ENCODE results near the gene ABTB2. TPM values are rescaled to one million over a fixed set of nuclear protein-coding genes. Genes with fewer than 3 reads are reported as not detected.

Gene ABTB2
- total and polyA plus RNA-seq, 10 of the 15 experiments (the other 5 are each of a cell fraction or from before 2014, with no cell fraction given): 0.13 to 2.1 (median 0.72) TPM

- TF ChIP-seq PML (IDR thresholded peaks at IDR 0.05; ENCODE audit: low read length): no peak
- TF ChIP-seq, protein P1, sequence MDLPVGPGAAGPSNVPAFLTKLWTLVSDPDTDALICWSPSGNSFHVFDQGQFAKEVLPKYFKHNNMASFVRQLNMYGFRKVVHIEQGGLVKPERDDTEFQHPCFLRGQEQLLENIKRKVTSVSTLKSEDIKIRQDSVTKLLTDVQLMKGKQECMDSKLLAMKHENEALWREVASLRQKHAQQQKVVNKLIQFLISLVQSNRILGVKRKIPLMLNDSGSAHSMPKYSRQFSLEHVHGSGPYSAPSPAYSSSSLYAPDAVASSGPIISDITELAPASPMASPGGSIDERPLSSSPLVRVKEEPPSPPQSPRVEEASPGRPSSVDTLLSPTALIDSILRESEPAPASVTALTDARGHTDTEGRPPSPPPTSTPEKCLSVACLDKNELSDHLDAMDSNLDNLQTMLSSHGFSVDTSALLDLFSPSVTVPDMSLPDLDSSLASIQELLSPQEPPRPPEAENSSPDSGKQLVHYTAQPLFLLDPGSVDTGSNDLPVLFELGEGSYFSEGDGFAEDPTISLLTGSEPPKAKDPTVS (IDR thresholded peaks at IDR 0.05; ENCODE audit: low read depth, low read length): no peak
Observed at GRCh38 chr11:34343686-34344085, 14.1 kb downstream of the ABTB2 start (continued).

DNA sequence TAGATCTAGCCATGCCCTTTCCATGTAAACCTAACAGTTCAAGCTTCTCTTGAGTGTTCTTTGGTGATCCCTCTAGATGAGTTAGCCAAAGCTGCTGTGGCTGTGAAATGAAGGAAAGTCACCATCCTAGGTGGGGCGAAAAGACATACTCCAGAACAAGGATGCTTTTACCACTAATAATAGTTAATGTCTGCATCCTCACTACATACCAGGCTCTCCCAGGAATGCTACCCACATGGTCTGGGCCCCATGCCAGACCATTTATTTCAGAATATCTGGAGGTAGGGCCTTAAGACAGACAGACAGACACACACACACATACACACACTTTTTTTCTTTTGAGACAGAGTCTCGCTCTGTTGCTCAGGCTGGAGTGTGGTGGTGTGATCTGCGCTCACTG, 14.7 kb downstream of the ABTB2 start:
- in situ Hi-C loops (cut with MboI) (no loop called here), intact Hi-C loops (cut with micrococcal nuclease; ENCODE audit: unreplicated experiment) (no loop called here)
- no peaks in the 10 kb centered on the region for H3K27me3 ChIP-seq (replicated peaks in 1 of 2; ENCODE audit: control insufficient read depth in 2 of 2, insufficient read depth in 2 of 2, low read length in 1 of 2)
- no peaks in the 10 kb centered on the region; the same call in none of the 2 replicates for H3K79me2 ChIP-seq (ENCODE audit: control insufficient read depth, insufficient read depth, low read length)
- RAD21 ChIA-PET (ENCODE audit: unreplicated experiment): no interaction called here
- TF ChIP-seq EZH2 (IDR thresholded peaks at IDR 0.05; ENCODE audit: borderline replicate concordance, control insufficient read depth, low read depth, low read length): no peak
- no peak for TF ChIP-seq TARDBP (IDR thresholded peaks at IDR 0.05; ENCODE audit: borderline replicate concordance)
- no peak for TF ChIP-seq SREBF2 (IDR thresholded peaks at IDR 0.05; ENCODE audit: low read length)
- TF ChIP-seq NBN (IDR thresholded peaks at IDR 0.05): no peak
- TF ChIP-seq YBX1 (IDR thresholded peaks at IDR 0.05): no peak
- peaks cover 3% of the 10 kb centered on the region for H3K4me1 ChIP-seq (ENCODE audit: control insufficient read depth, insufficient read depth, low read length)
- no peak overlapping the region for H3K4me2 ChIP-seq (ENCODE audit: control insufficient read depth, insufficient read depth)
- SMC1A ChIA-PET (ENCODE audit: uncharacterized antibody, unreplicated experiment): interaction anchor here (1.1 to 1.4 kb wide), 2 partner anchors 9 to 12 kb away, joined by 3 read pairs; no protein-coding TSS in a partner anchor
- no TSS peak for BruUV-seq (replicated peaks)
- no peaks in the 10 kb centered on the region for H3K9me3 ChIP-seq (replicated peaks; ENCODE audit: control insufficient read depth, insufficient read depth, low read length)
- CTCF ChIA-PET: interaction anchor here (3.7 kb wide), 1 partner anchor 12 kb away, joined by 12 read pairs; no protein-coding TSS in a partner anchor
- H4K20me1 ChIP-seq (ENCODE audit: control insufficient read depth, insufficient read depth): peaks cover 3% of the 10 kb centered on the region; the same call in 1 of the 2 replicates
- DNase-seq (ENCODE audit: low read depth, low spot score) (no peak), ATAC-seq (no peak), FAIRE-seq (peak; percentile 18)
- no peaks in the 10 kb centered on the region for H3K36me3 ChIP-seq (ENCODE audit: control insufficient read depth in 2 of 2, insufficient read depth in 2 of 2, low read length in 1 of 2)
- H3K4me3 ChIP-seq: no peak overlapping the region
- POLR2A ChIA-PET: no interaction called here
- H2AFZ ChIP-seq (ENCODE audit: control insufficient read depth, low read depth, low read length): no peak overlapping the region
- 98% methylated on average over 3 of the region's 3 CpGs for WGBS (ENCODE audit: insufficient coverage, insufficient replicate concordance, low lambda C conversion rate, missing lambda C conversion rate)
- H3K9ac ChIP-seq (ENCODE audit: control insufficient read depth, insufficient read depth, low read length): no peak overlapping the region
- no peak overlapping the region for H3K27ac ChIP-seq (ENCODE audit: control insufficient read depth, insufficient read depth)
